ENCODE measurements around the gene RPUSD2.

The RPUSD2 gene

GRCh38 chr15:40569129-40569953, at the start of gene RPUSD2:
RPUSD2 (plus strand) TSS chr15:40569299; CDS start chr15:40569338, 39 bp downstream.
- H3K27me3 ChIP-seq (replicated peaks): no peaks in the 10 kb centered on the region
- peaks cover 10% of the 10 kb centered on the region for H3K36me3 ChIP-seq (replicated peaks)
- H3K27ac ChIP-seq: peak within 1 kb of the TSS; percentile 78
- in situ Hi-C loops (cut with HindIII; ENCODE audit: low pct_ligation_motif_present, low sequenced_read_pairs): no loop called here
- peak; percentile 92 for DNase-seq
- peak within 1 kb of the TSS; percentile 99 for H3K4me3 ChIP-seq (ENCODE audit: low read depth, low read length)
- no peak for TF ChIP-seq CTCF (IDR thresholded peaks at IDR 0.05; ENCODE audit: low read depth, low read length, missing control alignments)

- H3K27me3 ChIP-seq (replicated peaks): no peaks in the 10 kb centered on the region
- no peak overlapping the region for H3K4me3 ChIP-seq (ENCODE audit: low read depth, low read length)
- no peak overlapping the region for H3K27ac ChIP-seq
- no peak for DNase-seq
- no peaks in the 10 kb centered on the region for H3K36me3 ChIP-seq (replicated peaks)
- no peak for TF ChIP-seq CTCF (IDR thresholded peaks at IDR 0.05; ENCODE audit: low read depth, low read length, missing control alignments)
- in situ Hi-C loops (cut with HindIII; ENCODE audit: low pct_ligation_motif_present, low sequenced_read_pairs): no loop called here
These were observed 45.5 kb upstream of the RPUSD2 start for GRCh38 chr15:40523611-40524010.

- Histone ChIP-seq H3K27ac (no peak overlapping the region), H3K4me3 (ENCODE audit: low read depth, low read length) (no peak overlapping the region), H3K36me3 (replicated peaks) (no peaks in the 10 kb centered on the region), H3K27me3 (replicated peaks) (no peaks in the 10 kb centered on the region)
- DNase-seq: no peak
- TF ChIP-seq CTCF (IDR thresholded peaks at IDR 0.05; ENCODE audit: low read depth, low read length, missing control alignments): no peak
- in situ Hi-C loops (cut with HindIII; ENCODE audit: low pct_ligation_motif_present, low sequenced_read_pairs): no loop called here
These were observed 43.2 kb upstream of the RPUSD2 start for GRCh38 chr15:40525855-40526254.

- H3K27ac ChIP-seq: no peak overlapping the region
- in situ Hi-C loops (cut with HindIII; ENCODE audit: low pct_ligation_motif_present, low sequenced_read_pairs): no loop called here
- DNase-seq: no peak
- H3K36me3 ChIP-seq (replicated peaks): no peaks in the 10 kb centered on the region
- H3K4me3 ChIP-seq (ENCODE audit: low read depth, low read length): no peak overlapping the region
- H3K27me3 ChIP-seq (replicated peaks): no peaks in the 10 kb centered on the region
- no peak for TF ChIP-seq CTCF (IDR thresholded peaks at IDR 0.05; ENCODE audit: low read depth, low read length, missing control alignments)
These were observed 40.3 kb upstream of the RPUSD2 start for GRCh38 chr15:40528801-40529200.

- H3K36me3 ChIP-seq (replicated peaks): no peaks in the 10 kb centered on the region
- TF ChIP-seq CTCF (IDR thresholded peaks at IDR 0.05; ENCODE audit: low read depth, low read length, missing control alignments): no peak
- in situ Hi-C loops (cut with HindIII; ENCODE audit: low pct_ligation_motif_present, low sequenced_read_pairs): no loop called here
- no peaks in the 10 kb centered on the region for H3K27me3 ChIP-seq (replicated peaks)
- H3K27ac ChIP-seq: no peak overlapping the region
- no peak overlapping the region for H3K4me3 ChIP-seq (ENCODE audit: low read depth, low read length)
- no peak for DNase-seq
These were observed 35.2 kb upstream of the RPUSD2 start for GRCh38 chr15:40533763-40534364.

Measured in brain microvascular endothelial cell (primary cell).